Caco-2 (cell line): ENCODE data around the gene RCBTB1. TPM values are rescaled to one million over a fixed set of nuclear protein-coding genes. Genes with fewer than 3 reads are reported as not detected.

Experiments used
- BruUV-seq: library from RNA; stranded (reverse); fragments of 400-500 nt; replicated peaks from 2 replicates; lab custom pipeline; 2021; lab: Mats Ljungman, UMichigan
- CTCF ChIA-PET: fragments of 300-600 bp; sonication (Branson Sonifier 250); formaldehyde crosslinking; loops from one replicate; lab custom pipeline; 2022; ENCODE audit warnings: antibody characterized with exemption; lab: Charles Lee
- POLR2A ChIA-PET: fragments of 300-600 bp; sonication (Branson Sonifier 250); formaldehyde crosslinking; loops from one replicate; lab custom pipeline; 2022; ENCODE audit warnings: antibody characterized with exemption; lab: Charles Lee
- DNase-seq, 2 experiments: peaks; one replicate each; pipeline versions ENCODE4 v3.0.0 to v3.0.0-alpha.2; 2020 to 2022
- H3K27me3 ChIP-seq: replicated peaks from 2 replicates; pipeline ENCODE4 v1.6.0; 2011; ENCODE audit warnings: low read length; ENCODE audit not compliant: control insufficient read depth, insufficient read depth
- H3K36me3 ChIP-seq: 2 replicates; pipeline ENCODE4 v1.5.1; 2011; ENCODE audit warnings: low read length; ENCODE audit not compliant: control insufficient read depth, insufficient read depth
- H3K4me1 ChIP-seq: fragments of 250-450 bp; sonication (Bioruptor Pico); 2 replicates; pipeline ENCODE4 v1.5.1; 2020; ENCODE audit warnings: mild to moderate bottlenecking
- H3K4me3 ChIP-seq: 2 replicates; pipeline ENCODE4 v1.5.1; 2011; ENCODE audit warnings: low read depth, mild to moderate bottlenecking, control low read depth, low read length
- H3K9me3 ChIP-seq: fragments of 250-450 bp; sonication (Bioruptor Pico); 2 replicates; pipeline ENCODE4 v1.5.1; 2020; ENCODE audit warnings: mild to moderate bottlenecking, moderate library complexity
- H3K27ac Mint-ChIP-seq: one replicate; pipeline ENCODE4 v1.8.0; 2022; ENCODE audit warnings: mixed read lengths; ENCODE audit not compliant: unreplicated experiment
- H3K27me3 Mint-ChIP-seq: one replicate; pipeline ENCODE4 v1.8.0; 2022; ENCODE audit warnings: mixed read lengths; ENCODE audit not compliant: insufficient read depth, unreplicated experiment
- H3K36me3 Mint-ChIP-seq: one replicate; pipeline ENCODE4 v1.8.0; 2022; ENCODE audit warnings: mild to moderate bottlenecking, mixed read lengths; ENCODE audit not compliant: insufficient read depth, unreplicated experiment
- H3K4me1 Mint-ChIP-seq: one replicate; pipeline ENCODE4 v1.8.0; 2022; ENCODE audit warnings: low read depth, mixed read lengths; ENCODE audit not compliant: unreplicated experiment
- H3K4me3 Mint-ChIP-seq: one replicate; pipeline ENCODE4 v1.8.0; 2022; ENCODE audit warnings: mild to moderate bottlenecking, moderate library complexity, mixed read lengths; ENCODE audit not compliant: unreplicated experiment
- H3K9me3 Mint-ChIP-seq: one replicate; pipeline ENCODE4 v1.8.0; 2022; ENCODE audit warnings: mixed read lengths; ENCODE audit not compliant: unreplicated experiment
- intact Hi-C: fragments of 100-400 bp; cut with micrococcal nuclease; formaldehyde crosslinking; loops from one replicate; pipeline ENCODE4 v1.10.0; 2022; ENCODE audit not compliant: unreplicated experiment
- total RNA-seq: library from RNA; stranded (reverse); gene quantifications from 2 replicates; pipeline ENCODE4 v1.2.3, GENCODE V29; 2022
- TF ChIP-seq, protein P1 (sequence below), 2 experiments: fragments of 200-600 bp in 1 of 2; IDR thresholded peaks; 1 replicate in 1 of 2; 2 replicates in 1 of 2; pipeline versions ENCODE4 v1.5.1 to v1.8.0; 2011 to 2022; ENCODE audit warnings: antibody characterized with exemption in 1 of 2, control low read depth in 1 of 2, inconsistent platforms in 1 of 2, low read depth in 1 of 2, low read length in 1 of 2, mild to moderate bottlenecking in 1 of 2, moderate library complexity in 1 of 2; ENCODE audit not compliant: insufficient read depth in 1 of 2, severe bottlenecking in 1 of 2, unreplicated experiment in 1 of 2

RCBTB1 gene
- total RNA-seq, 1 experiment from 2014 or later = 25.7 TPM

DNA sequence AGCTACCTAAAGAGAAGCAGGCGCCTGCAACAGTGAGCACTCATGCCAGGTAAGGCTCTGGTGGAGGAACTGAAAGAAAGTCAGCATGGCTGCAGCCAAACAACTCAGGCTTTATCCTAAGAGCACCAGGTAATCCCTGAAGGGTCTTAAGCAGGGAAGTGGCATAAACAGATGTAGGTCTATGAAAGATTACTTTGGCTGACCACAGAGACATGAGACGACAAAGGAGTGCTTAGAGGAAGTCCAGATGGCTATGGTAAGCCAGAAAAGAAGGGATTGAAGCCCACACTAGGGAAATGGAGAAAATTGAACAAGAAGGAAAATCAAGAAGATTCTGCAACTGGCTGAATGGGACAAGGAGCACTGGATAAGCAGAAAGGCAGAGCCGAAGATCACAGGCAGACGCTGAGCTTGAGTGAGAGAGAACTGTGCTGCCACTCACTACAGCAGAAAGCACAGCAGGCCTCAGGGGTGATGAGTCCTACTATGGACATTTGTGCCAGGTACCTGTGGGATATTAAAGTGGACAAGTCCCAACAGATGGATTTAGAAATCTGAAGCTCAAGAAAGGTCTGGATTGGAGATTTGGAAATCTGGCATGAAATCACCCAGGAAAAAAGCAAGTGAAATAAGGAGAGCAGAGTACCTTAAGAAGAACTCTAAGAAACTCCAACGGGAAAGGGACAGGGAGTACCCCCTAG is 4.2 kb downstream of the RCBTB1 start:
- no peaks in the 10 kb centered on the region for H3K9me3 Mint-ChIP-seq
- H3K4me1 ChIP-seq = peaks cover 4% of the 10 kb centered on the region; the same call in 1 of the 2 replicates
- no peak overlapping the region for H3K4me3 ChIP-seq
- TF ChIP-seq, protein P1, sequence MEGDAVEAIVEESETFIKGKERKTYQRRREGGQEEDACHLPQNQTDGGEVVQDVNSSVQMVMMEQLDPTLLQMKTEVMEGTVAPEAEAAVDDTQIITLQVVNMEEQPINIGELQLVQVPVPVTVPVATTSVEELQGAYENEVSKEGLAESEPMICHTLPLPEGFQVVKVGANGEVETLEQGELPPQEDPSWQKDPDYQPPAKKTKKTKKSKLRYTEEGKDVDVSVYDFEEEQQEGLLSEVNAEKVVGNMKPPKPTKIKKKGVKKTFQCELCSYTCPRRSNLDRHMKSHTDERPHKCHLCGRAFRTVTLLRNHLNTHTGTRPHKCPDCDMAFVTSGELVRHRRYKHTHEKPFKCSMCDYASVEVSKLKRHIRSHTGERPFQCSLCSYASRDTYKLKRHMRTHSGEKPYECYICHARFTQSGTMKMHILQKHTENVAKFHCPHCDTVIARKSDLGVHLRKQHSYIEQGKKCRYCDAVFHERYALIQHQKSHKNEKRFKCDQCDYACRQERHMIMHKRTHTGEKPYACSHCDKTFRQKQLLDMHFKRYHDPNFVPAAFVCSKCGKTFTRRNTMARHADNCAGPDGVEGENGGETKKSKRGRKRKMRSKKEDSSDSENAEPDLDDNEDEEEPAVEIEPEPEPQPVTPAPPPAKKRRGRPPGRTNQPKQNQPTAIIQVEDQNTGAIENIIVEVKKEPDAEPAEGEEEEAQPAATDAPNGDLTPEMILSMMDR (IDR thresholded peaks at IDR 0.05; ENCODE audit: insufficient read depth in 1 of 2, low read depth in 1 of 2, low read length in 1 of 2, severe bottlenecking in 1 of 2, unreplicated experiment in 1 of 2) = no peak
- POLR2A ChIA-PET = no interaction called here
- peaks cover 4% of the 10 kb centered on the region for H3K36me3 Mint-ChIP-seq
- no peaks in the 10 kb centered on the region for H3K27me3 ChIP-seq
- no peaks in the 10 kb centered on the region for H3K36me3 ChIP-seq
- H3K4me3 Mint-ChIP-seq = no peak overlapping the region
- intact Hi-C loops = no loop called here
- DNase-seq = no peak
- H3K27me3 Mint-ChIP-seq = no peaks in the 10 kb centered on the region
- BruUV-seq = no TSS peak
- H3K9me3 ChIP-seq = no peaks in the 10 kb centered on the region
- peak overlapping the region; percentile 10 for H3K27ac Mint-ChIP-seq
- CTCF ChIA-PET = no interaction called here
- peaks cover under 1% of the 10 kb centered on the region for H3K4me1 Mint-ChIP-seq

DNA sequence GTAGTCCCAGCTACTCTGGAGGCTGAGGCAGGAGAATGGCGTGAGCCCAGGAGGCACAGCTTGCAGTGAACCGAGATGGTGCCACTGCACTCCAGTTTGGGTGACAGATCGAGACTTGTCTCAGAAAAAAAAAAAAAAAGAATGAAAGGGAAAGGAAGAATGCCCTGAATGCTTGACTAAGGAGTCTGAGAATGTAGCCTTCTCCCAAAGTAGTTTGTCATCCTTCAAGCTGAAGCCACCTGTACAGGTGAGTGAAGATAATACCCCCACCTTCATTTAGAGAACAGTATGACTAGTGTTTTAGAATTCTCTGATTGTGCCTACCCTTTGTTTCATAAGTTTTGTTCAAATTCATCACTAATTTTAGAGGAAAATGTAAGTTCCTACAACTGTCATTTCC is 5.9 kb downstream of the RCBTB1 start:
- TF ChIP-seq, protein P1 (IDR thresholded peaks at IDR 0.05; ENCODE audit: insufficient read depth in 1 of 2, low read depth in 1 of 2, low read length in 1 of 2, severe bottlenecking in 1 of 2, unreplicated experiment in 1 of 2) = no peak
- CTCF ChIA-PET = no interaction called here
- no TSS peak for BruUV-seq
- no peaks in the 10 kb centered on the region for H3K36me3 ChIP-seq
- POLR2A ChIA-PET = no interaction called here
- Mint-ChIP-seq H3K27me3 (no peaks in the 10 kb centered on the region), H3K27ac (no peak overlapping the region), H3K36me3 (peaks cover 4% of the 10 kb centered on the region), H3K9me3 (no peaks in the 10 kb centered on the region), H3K4me3 (no peak overlapping the region), H3K4me1 (no peaks in the 10 kb centered on the region)
- no peak overlapping the region for H3K4me3 ChIP-seq
- intact Hi-C loops = no loop called here
- H3K27me3 ChIP-seq = no peaks in the 10 kb centered on the region
- no peaks in the 10 kb centered on the region for H3K9me3 ChIP-seq
- peaks cover 3% of the 10 kb centered on the region; the same call in 1 of the 2 replicates for H3K4me1 ChIP-seq
- DNase-seq = no peak

DNA sequence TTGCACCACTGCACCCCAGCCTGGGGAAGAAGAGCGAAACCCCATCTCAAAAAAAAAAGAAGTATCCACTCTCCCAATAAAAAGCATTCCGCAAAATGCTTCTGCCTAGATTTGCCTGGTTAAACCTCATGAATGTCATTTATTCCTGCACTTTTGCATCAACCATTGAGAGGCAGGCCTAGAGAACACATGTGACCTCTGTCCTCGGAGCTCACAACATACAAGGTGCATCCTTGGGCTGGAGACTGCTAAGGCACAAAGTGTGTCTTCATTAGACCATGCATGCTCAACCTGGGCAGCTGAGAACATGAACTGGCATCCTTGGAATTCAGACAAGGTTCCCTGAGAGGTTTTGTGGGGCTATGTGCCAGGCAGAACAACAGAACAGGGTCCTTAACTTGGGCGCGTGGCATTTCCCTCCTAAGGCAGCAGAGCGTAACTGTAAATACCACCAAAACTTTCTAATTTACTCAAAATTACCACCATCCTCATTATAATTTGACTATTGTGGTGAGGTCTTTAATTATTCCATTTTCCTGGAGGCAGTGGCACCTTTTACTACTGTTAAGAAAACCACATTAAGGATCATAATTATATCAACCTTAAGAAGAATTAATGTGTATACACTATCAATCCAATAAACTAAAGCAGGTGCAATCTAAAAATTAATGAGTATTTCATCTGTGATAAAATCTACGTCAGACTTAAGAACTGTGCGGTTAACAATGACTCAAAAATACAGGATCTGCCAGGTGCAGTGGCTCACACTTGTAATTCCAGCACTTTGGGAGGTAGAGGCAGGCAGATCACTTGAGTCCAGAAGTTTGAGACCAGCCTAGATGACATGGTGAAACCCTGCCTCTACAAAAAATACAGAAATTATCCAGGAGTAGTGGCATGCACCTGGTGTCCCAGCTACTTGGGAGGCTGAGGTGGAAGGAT is 13.8 kb downstream of the RCBTB1 start:
- Histone ChIP-seq H3K4me3 (no peak overlapping the region), H3K4me1 (no peaks in the 10 kb centered on the region), H3K27me3 (no peaks in the 10 kb centered on the region), H3K36me3 (no peaks in the 10 kb centered on the region), H3K9me3 (no peaks in the 10 kb centered on the region)
- Mint-ChIP-seq H3K27ac (no peak overlapping the region), H3K4me3 (no peak overlapping the region), H3K9me3 (no peaks in the 10 kb centered on the region), H3K27me3 (no peaks in the 10 kb centered on the region), H3K4me1 (no peaks in the 10 kb centered on the region), H3K36me3 (peaks cover 10% of the 10 kb centered on the region)
- intact Hi-C loops = no loop called here
- no peak for DNase-seq
- ChIA-PET POLR2A (no interaction called here), CTCF (no interaction called here)
- TF ChIP-seq, protein P1 (IDR thresholded peaks at IDR 0.05; ENCODE audit: insufficient read depth in 1 of 2, low read depth in 1 of 2, low read length in 1 of 2, severe bottlenecking in 1 of 2, unreplicated experiment in 1 of 2) = no peak
- BruUV-seq = no TSS peak
